RCC 7860 (cell line): ENCODE measurements around the gene NID1.
"Not testable (repeated sequence)": the region's sequence is repeated elsewhere in the genome, so short reads cannot be mapped to it uniquely, and the experiment has no call there.

ENCODE experiments used
- DNase-seq: peaks from one replicate; pipeline ENCODE4 v3.0.0-alpha.2; 2015; ENCODE audit warnings: low spot score
- FAIRE-seq: peaks from 2 replicates; lab custom pipeline; 2012; peaks lifted over from hg19 to GRCh38; lab: Jason Lieb, UNC

NID1 gene

DNA sequence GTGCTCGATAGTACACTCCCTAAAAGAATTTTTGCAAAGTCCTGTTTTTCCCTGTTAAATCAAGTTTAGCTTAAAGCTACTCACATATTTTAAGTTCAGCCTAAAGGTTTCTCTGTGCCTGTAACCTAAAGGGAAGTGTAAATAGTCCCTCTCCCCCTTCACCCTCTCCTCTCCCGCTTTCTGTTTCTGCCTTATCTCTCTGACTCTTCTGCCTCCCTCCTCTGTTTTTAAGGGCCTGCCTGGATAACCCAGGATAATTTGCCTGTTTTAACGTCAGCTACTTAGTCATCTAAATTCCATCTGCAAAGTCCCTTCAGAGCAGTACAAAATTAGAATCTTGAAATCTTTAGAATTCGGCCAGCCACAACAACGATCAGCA is 92.6 kb downstream of the NID1 start:
- FAIRE-seq, result no peak
- peak; percentile 30 for DNase-seq

- DNase-seq (peak; percentile 71), FAIRE-seq (peak; percentile 56)
Measured at GRCh38 chr1:235971571-235972310, 93.1 kb downstream of the NID1 start.

DNA sequence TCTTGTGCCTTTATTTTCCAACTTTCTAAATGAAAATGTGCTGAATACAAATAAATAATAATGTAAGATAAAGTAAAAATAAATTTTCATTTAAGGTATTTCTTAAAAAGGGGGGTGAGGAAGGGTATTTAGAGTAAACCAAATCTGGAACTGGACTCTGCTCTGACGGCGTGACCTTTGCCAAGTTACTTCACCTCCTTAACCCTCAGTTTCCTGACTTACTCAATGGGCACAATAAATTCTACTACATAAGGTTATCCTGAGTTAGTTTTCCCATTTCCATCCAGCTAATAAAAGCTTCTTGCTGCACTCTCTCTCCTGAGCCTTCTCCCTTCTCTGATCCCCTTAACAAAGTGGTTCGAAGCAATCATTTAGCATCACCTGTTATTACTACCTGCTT is 93.9 kb downstream of the NID1 start:
- FAIRE-seq (no peak), DNase-seq (no peak)

- no peak for FAIRE-seq
- no peak for DNase-seq
Measured at GRCh38 chr1:235968831-235969230, 96.1 kb downstream of the NID1 start.

GRCh38 chr1:235966134-235966533 is 98.8 kb downstream of the NID1 start:
- not testable (repeated sequence) for FAIRE-seq, DNase-seq

DNA sequence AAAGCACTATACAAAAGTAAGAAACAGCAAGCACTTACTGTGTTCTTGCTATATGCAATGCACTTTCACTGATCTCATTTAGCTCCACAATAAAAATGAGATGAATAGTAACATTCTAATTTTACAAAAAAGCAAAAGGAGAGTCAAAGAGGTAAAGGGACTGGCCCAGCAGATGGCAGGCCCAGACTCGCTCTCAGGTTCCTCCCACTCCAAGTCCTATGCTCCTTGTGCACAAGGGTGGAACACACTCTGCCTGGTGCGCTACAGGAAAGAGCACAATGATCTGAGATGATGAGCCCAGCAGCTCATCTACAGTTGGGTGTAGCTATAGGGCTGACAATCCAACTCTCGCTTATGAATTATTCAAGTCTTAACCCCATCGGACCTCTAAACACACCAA is 104.1 kb downstream of the NID1 start:
- FAIRE-seq, result no peak
- DNase-seq, result no peak

DNA sequence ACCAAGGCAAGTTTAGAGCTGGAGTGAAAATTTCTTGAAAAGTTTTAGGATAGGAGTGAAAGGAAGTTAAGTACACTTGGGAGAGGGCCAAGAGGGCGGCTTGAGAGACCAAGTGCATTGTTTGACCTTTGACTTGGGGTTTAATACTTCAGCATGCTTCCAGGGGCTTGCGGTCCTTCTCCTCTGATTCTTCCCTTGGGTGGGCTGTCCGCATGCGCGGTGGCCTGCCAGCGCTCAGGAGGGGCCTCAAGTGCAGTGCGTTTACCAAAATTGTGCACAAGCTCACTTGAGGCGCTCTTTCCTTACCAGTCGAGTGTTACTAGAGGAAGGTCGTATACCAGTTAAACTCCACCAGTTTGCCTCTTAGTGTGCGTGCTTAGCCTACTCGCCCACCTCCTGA is 106.9 kb downstream of the NID1 start:
- DNase-seq (no peak), FAIRE-seq (no peak)

GRCh38 chr1:235955777-235956176 is 109.1 kb downstream of the NID1 start:
- FAIRE-seq (no peak), DNase-seq (no peak)

DNA sequence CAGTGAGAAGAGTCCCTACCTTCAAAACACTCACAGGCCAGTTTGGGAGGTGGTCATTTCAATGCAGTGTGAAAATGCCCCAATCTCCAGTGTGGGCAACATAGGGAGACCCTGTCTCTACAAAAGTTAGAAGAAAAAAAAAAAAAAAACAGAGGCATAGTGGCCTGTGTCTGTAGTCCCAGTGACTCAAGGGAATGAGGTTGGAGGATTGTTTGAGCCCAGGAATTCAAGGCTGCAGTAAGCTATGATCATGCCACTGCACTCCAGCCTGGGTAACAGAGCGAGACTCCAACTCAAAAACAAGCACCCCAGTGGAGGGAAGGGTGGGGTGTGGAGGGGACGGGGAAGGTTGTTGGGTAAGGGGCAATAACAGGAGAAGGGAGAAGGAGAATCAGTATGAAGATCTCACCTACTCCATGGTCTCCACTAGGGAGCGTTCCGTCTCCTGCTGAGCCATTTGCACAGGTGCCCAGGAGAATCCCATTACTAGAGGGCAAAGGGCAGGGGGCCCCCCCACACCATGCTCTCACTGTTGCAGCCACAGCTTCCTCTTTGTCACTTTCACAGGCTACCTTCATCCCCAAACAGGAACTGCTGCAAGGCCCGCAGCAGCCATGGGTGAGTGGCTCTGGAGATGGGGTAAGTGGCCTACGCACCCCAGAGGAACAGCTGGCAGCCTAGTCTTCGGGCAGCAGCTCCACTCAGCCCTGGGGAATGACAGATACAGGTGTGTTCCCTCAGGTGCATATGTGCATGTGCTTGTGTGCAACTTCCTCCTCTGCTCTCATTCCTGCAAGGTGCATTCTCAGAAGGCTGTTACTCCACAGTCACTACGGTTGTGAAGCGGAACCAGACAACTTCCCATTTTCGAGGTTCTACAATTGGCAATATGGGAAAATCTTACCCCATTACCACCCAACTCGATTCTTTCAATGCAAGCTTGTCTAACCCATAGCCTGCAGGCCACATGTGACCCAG is 110.3 kb downstream of the NID1 start:
- no peak for FAIRE-seq

GRCh38 chr1:235953801-235954200 is 111.1 kb downstream of the NID1 start:
- FAIRE-seq (no peak), DNase-seq (peak; percentile 41)

More for the DNA sequence above, 110.3 kb downstream of the NID1 start:
- no peak for DNase-seq

DNA sequence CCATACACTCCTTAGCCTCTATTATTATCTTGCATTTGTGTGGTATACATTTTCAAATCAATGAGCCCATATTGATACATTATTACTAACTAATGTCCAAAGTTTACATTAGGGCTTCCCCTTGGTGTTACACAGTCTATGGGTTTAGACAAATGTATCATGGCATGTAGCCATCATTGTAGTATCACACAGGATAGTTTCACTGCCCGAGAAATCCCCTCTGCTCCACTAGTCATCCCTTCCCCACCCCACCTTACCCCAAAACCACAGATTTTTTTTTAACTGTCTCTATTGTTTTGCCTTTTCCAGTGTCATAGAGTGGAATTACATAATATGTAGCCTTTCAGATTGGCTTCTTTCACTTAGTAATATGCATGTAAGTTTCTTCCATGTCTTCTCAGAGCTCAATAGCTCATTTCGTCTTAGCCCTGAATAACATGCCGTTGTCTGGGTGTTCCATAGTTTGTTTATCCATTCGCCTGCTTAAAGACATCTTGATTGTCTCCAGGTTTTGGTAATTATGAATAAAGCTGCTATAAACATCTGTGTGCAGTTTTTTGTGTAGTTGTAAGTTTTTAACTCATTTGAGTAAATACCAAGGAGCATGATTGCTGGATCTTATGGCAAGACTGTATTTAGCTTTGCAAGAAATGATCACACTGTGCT is 111.8 kb downstream of the NID1 start:
- no peak for DNase-seq
- no peak for FAIRE-seq

DNA sequence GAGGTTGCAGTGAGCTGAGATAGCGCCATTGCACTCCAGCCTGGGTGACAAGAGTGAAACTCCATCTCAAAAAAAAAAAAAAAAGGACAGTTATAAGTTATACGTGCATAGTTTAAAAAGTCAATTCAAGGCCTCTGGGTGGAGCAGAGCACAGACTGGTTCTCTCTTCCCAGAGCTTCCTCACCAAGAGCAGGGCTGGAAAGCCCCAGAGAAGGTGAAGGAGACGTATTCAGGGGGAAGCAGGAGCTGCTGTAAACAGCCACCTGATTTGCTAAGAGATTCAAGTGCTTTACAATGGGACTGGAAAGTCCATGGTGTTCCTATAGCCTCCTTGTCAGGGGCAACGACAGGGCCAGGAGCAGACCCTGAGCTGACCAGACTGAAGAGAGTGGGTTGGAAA is 113.2 kb downstream of the NID1 start:
- DNase-seq (no peak), FAIRE-seq (no peak)

- DNase-seq, result no peak
- no peak for FAIRE-seq
Measured at GRCh38 chr1:235950318-235950717, 114.6 kb downstream of the NID1 start.

DNA sequence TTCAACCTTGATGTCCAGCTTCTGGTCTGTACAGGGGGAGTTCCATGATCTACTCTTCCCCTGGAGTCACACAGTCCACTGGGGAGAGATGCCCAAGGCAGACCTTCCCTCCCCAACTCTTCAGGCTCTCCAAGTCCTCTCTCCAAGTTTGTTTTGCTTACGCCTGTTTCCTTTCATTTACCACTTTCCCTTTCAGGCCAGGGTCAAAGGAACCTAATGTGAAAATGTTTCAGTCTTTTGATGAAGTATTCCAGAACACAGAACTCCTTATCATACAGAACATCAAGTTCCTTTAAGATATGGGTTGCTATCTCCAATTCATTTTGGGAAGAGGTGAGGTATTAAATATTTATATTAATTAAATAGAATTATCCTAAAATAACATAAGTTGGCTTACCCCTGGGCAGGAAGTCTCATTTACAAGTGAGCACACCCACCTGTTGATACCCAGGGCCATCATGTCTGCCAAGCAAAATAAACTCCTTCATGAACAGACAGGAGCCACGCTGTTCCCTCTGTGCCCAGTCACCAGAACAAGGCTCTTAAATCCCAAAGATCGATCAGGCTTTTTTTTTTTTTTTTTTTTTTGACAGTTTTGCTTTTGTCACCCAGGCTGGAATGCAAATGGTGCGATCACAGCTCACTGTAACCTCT is 116.0 kb downstream of the NID1 start:
- FAIRE-seq, result no peak
- DNase-seq, result no peak

GRCh38 chr1:235947989-235948388 is 116.9 kb downstream of the NID1 start:
- DNase-seq (no peak), FAIRE-seq (no peak)

- FAIRE-seq (no peak), DNase-seq (no peak)
Measured at GRCh38 chr1:235946571-235946981, 118.3 kb downstream of the NID1 start.

DNA sequence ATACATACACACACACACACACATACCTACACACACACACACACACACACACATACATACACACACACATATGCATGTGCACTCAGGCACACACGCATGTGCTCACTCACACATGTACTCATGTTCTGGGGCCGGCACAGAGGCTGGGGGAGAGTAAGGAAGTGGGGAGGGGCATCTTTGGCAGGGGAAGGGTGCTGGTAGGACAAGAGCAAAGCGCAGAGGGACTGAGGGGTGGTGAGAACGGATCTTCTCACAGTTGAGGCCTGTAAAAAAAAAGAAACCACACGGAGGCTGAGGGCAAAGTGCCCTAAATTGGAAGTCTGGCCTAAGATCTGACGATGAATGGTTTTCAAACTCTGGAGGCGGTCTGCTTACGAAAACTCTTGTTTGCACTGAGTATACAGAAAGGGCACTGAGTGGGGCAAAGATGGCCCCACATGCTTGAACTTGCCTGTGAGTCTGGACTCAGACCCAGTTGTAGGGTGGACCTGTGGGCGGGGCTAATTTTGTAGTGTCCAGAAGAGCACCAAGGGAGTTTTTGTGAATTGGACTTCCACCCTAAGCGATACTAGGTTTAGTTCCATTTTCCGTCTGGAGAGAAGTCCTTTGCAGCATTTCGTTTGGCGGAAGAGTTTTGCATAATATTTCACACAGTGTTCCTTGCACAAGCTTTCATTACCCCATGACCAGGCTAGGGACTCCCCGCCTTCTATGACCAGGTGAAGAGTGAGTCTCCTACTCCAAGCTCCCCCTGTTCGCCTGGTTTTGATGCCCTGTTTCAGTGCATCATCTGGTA is 118.9 kb downstream of the NID1 start:
- FAIRE-seq (no peak), DNase-seq (no peak)

DNA sequence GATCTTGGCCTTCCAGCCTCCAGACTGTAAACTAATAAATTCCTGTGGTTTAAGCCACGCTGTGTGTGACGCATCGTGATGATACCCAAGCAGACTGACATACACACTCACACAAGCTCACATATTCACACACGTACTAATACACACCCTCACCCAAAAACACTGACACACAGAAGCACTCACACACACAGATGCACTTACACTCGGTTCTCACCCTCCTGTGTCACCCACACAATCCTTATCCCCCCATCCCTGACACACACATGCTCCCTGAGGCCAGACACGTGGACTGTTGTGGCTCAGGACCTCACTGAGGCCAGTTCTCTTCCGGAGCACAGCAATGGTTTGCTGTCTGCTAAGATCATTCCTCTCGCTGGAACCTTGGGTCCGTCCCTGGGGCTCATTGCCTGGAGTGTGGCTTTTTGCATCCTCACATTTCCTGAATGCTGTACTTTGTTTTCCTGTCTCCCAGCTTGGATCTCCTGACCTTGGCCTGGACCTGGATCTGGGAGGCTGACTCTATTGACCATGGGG is 121.2 kb downstream of the NID1 start:
- FAIRE-seq (peak; percentile 80), DNase-seq (peak; percentile 74)

DNA sequence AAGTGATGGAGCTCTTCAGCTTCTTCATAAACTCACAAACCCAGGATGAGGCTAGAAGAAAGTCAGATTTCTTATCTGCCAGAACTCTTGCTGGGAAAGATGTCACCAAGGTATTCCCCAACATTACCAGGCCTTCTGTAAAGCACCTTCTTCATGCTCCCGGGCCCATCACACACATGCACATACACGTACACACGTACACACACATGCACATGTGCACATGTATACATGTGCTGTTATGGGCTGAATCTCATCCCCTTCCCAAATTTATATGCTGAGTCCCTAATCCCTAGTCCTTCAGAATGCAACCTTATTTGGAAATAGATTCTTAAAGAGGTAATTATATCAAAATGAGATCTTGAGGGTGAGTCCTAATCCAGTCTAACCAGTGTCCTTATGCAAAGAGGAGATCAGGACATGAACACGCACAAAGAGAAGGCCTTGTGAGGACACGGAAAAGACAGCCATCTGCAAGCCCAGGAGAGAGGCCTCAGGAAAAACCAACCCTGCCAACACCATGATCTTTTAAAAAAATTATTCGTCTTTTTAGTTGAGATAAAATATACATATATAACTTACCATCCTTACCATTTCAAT is 121.8 kb downstream of the NID1 start:
- no peak for FAIRE-seq
- no peak for DNase-seq

DNA sequence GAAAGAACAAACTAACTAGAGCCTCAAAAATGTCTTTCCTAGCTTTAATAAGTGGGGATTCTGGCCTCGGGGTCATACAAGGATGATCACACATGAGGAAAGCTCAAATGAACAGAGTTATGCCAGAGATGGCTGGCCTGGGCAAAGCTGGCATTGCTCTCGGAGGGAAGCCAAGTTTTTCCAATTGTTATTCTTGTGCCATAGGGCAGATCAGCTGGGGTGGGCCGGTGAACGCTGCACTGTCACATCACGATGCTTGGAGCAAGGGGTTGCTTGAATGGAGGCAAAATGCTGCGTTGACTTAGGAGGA is 122.3 kb downstream of the NID1 start:
- DNase-seq, result no peak
- no peak for FAIRE-seq
